Esophagus muscularis mucosa (tissue), 3 donors: ENCODE data around the gene FNDC1.

ENCODE experiments used
- CTCF ChIP-seq, 3 experiments: fragments of 200-600 bp in 2 of 3; fragments of 450-650 bp in 1 of 3; sonication (generic) in 2 of 3; IDR thresholded peaks; one replicate each; pipeline ENCODE4 v1.5.1; 2017 to 2019; ENCODE audit warnings: antibody characterized with exemption in 3 of 3, mild to moderate bottlenecking in 2 of 3, moderate library complexity in 1 of 3
- POLR2A ChIP-seq: fragments of 450-650 bp; IDR thresholded peaks from one replicate; pipeline ENCODE4 v1.6.1; 2017; ENCODE audit warnings: antibody characterized with exemption, moderate library complexity, mild to moderate bottlenecking, low read depth

GRCh38 chr6:159121486-159121885 lies 47.7 kb upstream of the FNDC1 start:
- no peak for TF ChIP-seq POLR2A
- TF ChIP-seq CTCF (IDR thresholded peaks at IDR 0.05) = no peak
